CD4-positive, alpha-beta memory T cell (primary cell): ENCODE measurements around the gene KCNK7. TPM values are rescaled to one million over a fixed set of nuclear protein-coding genes. Genes with fewer than 3 reads are reported as not detected.

ENCODE experiments used
- CTCF ChIA-PET: fragments of 350-600 bp; sonication (Branson Sonifier 250); formaldehyde crosslinking; loops from one replicate; lab custom pipeline; 2021; ENCODE audit warnings: inconsistent platforms; ENCODE audit not compliant: partially characterized antibody; lab: Charles Lee
- POLR2A ChIA-PET: fragments of 350-600 bp; sonication (Branson Sonifier 250); formaldehyde crosslinking; loops from one replicate; lab custom pipeline; 2021; ENCODE audit not compliant: partially characterized antibody; lab: Charles Lee
- DNase-seq, 5 donors: peaks; one replicate each; pipeline versions ENCODE4 v3.0.0 to v3.0.0-alpha.2; 2020 to 2022; ENCODE audit warnings: mixed read lengths in 1 of 5
- H3K27ac ChIP-seq: one replicate; pipeline ENCODE4 v1.7.0; 2013; ENCODE audit warnings: low read depth, low read length
- H3K27me3 ChIP-seq: 2 replicates; pipeline ENCODE4 v1.7.0; 2013; ENCODE audit warnings: mild to moderate bottlenecking, low read length, moderate library complexity; ENCODE audit not compliant: insufficient read depth
- H3K36me3 ChIP-seq: 2 replicates; pipeline ENCODE4 v1.7.0; 2013; ENCODE audit warnings: mild to moderate bottlenecking, low read length, moderate library complexity; ENCODE audit not compliant: insufficient read depth
- H3K4me1 ChIP-seq: 2 replicates; pipeline ENCODE4 v1.7.0; 2013; ENCODE audit warnings: mild to moderate bottlenecking, low read length, moderate library complexity; ENCODE audit not compliant: insufficient read depth
- H3K4me3 ChIP-seq, 2 donors: one replicate each; pipeline ENCODE4 v1.7.0; 2013; ENCODE audit warnings: low read length in 2 of 2, mild to moderate bottlenecking in 1 of 2
- H3K9me3 ChIP-seq, 2 donors: one replicate each; pipeline ENCODE4 v1.7.0; 2013; ENCODE audit warnings: low read length in 2 of 2, control low read depth in 1 of 2; ENCODE audit not compliant: control insufficient read depth in 1 of 2
- H3K27ac Mint-ChIP-seq, 7 donors: one replicate each; pipeline ENCODE4 v1.8.0; 2020 to 2021; ENCODE audit warnings: mixed read lengths in 7 of 7, mild to moderate bottlenecking in 6 of 7, inconsistent platforms in 3 of 7, moderate library complexity in 3 of 7
- H3K27me3 Mint-ChIP-seq, 2 donors: one replicate each; pipeline ENCODE4 v1.8.0; 2020 to 2021; ENCODE audit warnings: mixed read lengths in 2 of 2
- H3K36me3 Mint-ChIP-seq, 2 donors: one replicate each; pipeline ENCODE4 v1.8.0; 2020 to 2021; ENCODE audit warnings: mixed read lengths in 2 of 2, inconsistent platforms in 1 of 2, mild to moderate bottlenecking in 1 of 2
- H3K4me1 Mint-ChIP-seq, 4 donors: one replicate each; pipeline ENCODE4 v1.8.0; 2020 to 2021; ENCODE audit warnings: mixed read lengths in 4 of 4, mild to moderate bottlenecking in 1 of 4
- H3K4me3 Mint-ChIP-seq, 8 donors: one replicate each; pipeline ENCODE4 v1.8.0; 2020 to 2021; ENCODE audit warnings: mixed read lengths in 8 of 8, mild to moderate bottlenecking in 7 of 8, moderate library complexity in 6 of 8, inconsistent platforms in 3 of 8
- H3K9me3 Mint-ChIP-seq, 8 donors: one replicate each; pipeline ENCODE4 v1.8.0; 2020 to 2021; ENCODE audit warnings: mixed read lengths in 8 of 8, mild to moderate bottlenecking in 5 of 8, inconsistent platforms in 3 of 8, moderate library complexity in 1 of 8
- intact Hi-C: fragments of 100-400 bp; cut with micrococcal nuclease; formaldehyde crosslinking; loops from one replicate; pipeline ENCODE4 v1.15.1; 2023
- polyA plus RNA-seq, 2 donors: library from polyadenylated mRNA; unstranded; fragments of 300-500 nt; fragmentation: Illumina TruSeq; gene quantifications; one replicate each; pipeline ENCODE4 v1.2.3, GENCODE V29; 2021
- total RNA-seq, 2 experiments: library from RNA; stranded (reverse); gene quantifications; one replicate each; pipeline ENCODE4 v1.2.3, GENCODE V29; 2021

KCNK7 gene, protein sequence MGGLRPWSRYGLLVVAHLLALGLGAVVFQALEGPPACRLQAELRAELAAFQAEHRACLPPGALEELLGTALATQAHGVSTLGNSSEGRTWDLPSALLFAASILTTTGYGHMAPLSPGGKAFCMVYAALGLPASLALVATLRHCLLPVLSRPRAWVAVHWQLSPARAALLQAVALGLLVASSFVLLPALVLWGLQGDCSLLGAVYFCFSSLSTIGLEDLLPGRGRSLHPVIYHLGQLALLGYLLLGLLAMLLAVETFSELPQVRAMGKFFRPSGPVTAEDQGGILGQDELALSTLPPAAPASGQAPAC
- total RNA-seq (1 to 10 TPM; 1.6 to 2.7 TPM), polyA plus RNA-seq (1 to 10 TPM in 1 of 2 donors, not detected in 1; 1.2 TPM)

DNA sequence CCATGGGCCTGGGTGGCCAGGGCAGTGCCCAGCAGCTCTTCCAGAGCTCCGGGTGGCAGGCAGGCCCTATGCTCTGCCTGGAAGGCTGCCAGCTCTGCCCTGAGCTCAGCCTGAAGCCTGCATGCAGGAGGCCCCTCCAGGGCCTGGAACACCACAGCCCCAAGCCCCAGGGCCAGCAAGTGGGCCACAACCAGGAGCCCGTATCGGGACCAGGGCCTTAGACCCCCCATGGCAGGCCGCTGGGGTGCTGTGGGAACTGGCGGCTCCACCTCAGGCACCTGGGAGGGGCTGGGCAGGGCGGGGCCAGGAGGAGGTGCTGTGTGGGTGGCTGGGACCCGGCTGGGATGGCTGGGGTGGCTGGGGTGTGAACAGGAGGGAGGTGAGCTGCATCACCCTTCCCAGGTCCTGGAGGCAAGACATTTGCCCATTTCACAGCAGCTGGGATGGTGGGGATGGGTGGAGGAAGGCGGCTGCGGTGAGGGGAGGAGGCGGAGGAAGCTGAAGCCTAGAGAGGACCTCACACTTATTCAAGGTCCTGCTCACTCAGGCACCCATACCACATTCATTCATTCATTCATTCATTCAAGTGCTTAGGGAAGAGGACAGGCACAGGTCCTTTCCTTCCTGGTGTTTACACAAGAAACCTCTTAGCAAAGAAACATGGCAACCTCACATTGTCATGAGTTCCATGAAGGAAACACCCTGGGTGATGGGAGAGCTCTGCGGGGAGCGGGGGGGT is at the start of gene KCNK7:
Gene KCNK7 (minus strand): TSS at position 258 of the 739 bp plus-strand sequence. CDS start 28 bp downstream, at position 230.
- Mint-ChIP-seq H3K4me3 (peak within 1 kb of the TSS in 4 of 8 donors; percentile 21 to 43 (median 40)), H3K36me3 (peaks cover 3 to 25% of the 10 kb centered on the region in 2 donors), H3K27ac (peak within 1 kb of the TSS in 5 of 7 donors; percentile 15 to 93 (median 77)), H3K27me3 (no peaks in the 10 kb centered on the region), H3K4me1 (peaks cover 7 to 30% (median 10%) of the 10 kb centered on the region in 4 donors), H3K9me3 (no peaks in the 10 kb centered on the region)
- DNase-seq = no peak
- ChIA-PET CTCF (interaction anchor here (0.9 to 5.1 kb wide), 3 partner anchors 9 to 55 kb away, joined by 3 to 57 read pairs (median 4); no protein-coding TSS in a partner anchor), POLR2A (interaction anchor here (0.8 to 6.0 kb wide), 8 partner anchors 8 to 91 kb away, joined by 3 to 79 read pairs (median 4); partner anchors contain the start of genes EHBP1L1, MAP3K11 and PCNX3)
- intact Hi-C loops = no loop called here
- peaks cover 27% of the 10 kb centered on the region for H3K4me1 ChIP-seq
- H3K36me3 ChIP-seq = peaks cover 18% of the 10 kb centered on the region
- no peaks in the 10 kb centered on the region for H3K27me3 ChIP-seq
- no peak within 1 kb of the TSS for H3K27ac ChIP-seq
- H3K4me3 ChIP-seq = no peak within 1 kb of the TSS
- H3K9me3 ChIP-seq = no peaks in the 10 kb centered on the region

DNA sequence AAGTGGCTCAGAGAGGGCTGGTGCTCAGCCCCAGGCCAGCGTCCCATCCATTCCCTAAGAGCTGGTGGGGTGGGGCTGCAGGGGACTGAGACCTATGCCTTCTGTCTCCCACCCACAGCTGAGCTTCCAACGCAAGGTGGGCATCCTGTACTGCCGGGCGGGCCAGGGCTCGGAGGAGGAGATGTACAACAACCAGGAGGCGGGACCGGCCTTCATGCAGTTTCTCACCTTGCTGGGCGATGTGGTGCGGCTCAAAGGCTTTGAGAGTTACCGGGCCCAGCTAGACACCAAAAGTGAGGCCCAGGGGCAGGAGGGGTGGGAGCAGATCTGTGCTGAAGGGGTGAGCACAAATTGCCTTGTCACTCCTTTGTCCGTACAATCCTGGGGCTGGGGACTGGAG is 49.2 kb upstream of the KCNK7 start:
- Mint-ChIP-seq H3K36me3 (peaks cover 23 to 53% of the 10 kb centered on the region in 2 donors), H3K27ac (peak overlapping the region in 3 of 7 donors; percentile 59 to 78 (median 70)), H3K27me3 (no peaks in the 10 kb centered on the region), H3K4me1 (peaks cover 14 to 42% (median 28%) of the 10 kb centered on the region in 4 donors), H3K4me3 (peak overlapping the region in 1 of 8 donors; percentile 20), H3K9me3 (no peaks in the 10 kb centered on the region)
- Histone ChIP-seq H3K9me3 (no peaks in the 10 kb centered on the region), H3K27ac (no peak overlapping the region), H3K36me3 (peaks cover 52% of the 10 kb centered on the region), H3K27me3 (no peaks in the 10 kb centered on the region), H3K4me3 (no peak overlapping the region), H3K4me1 (peaks cover 44% of the 10 kb centered on the region)
- no peak for DNase-seq
- intact Hi-C loops = no loop called here
- ChIA-PET CTCF (interaction anchor here (0.7 to 1.7 kb wide), 2 partner anchors 19 to 67 kb away, joined by 3 to 4 read pairs; no protein-coding TSS in a partner anchor), POLR2A (interaction anchor here (0.6 to 12.0 kb wide), 3 partner anchors 9 to 214 kb away, joined by 3 to 359 read pairs (median 113); partner anchors contain the start of genes MAP3K11 and PCNX3)

DNA sequence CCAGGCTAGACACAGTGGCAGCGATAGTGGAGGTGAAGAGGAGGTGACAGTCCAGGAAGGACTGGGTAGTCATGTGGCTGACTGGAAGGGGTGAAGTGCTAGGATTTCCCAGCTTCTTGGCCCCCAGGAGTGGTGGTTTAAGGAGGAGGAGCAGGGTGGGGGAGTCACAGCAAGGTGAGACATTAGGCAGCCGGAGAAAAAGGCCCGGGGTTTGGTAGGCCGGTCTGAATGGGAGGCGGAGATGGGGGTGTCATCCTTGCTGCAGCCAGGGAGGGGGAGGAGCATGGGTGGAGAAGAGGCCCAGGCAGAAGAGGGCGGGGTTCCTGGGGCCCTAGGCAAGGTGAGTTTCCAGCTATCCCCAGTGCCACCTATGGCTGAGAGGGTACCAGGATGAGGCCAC is 48.4 kb upstream of the KCNK7 start:
- H3K27ac Mint-ChIP-seq = peak overlapping the region; percentile 67 to 89 (median 81)
- Histone ChIP-seq H3K9me3 (no peaks in the 10 kb centered on the region), H3K27ac (no peak overlapping the region), H3K36me3 (peaks cover 43% of the 10 kb centered on the region), H3K4me3 (no peak overlapping the region), H3K27me3 (no peaks in the 10 kb centered on the region), H3K4me1 (peaks cover 53% of the 10 kb centered on the region)
- no peak for DNase-seq
- POLR2A ChIA-PET = interaction anchor here (8.8 to 12.0 kb wide), 2 partner anchors 10 to 28 kb away, joined by 113 to 359 read pairs; partner anchors contain the start of genes MAP3K11 and PCNX3
- CTCF ChIA-PET = interaction anchor here (0.7 to 1.7 kb wide), 2 partner anchors 18 to 67 kb away, joined by 3 to 4 read pairs; no protein-coding TSS in a partner anchor
- H3K9me3 Mint-ChIP-seq = no peaks in the 10 kb centered on the region
- intact Hi-C loops = no loop called here
- H3K36me3 Mint-ChIP-seq = peaks cover 23 to 53% of the 10 kb centered on the region in 2 donors
- H3K4me1 Mint-ChIP-seq = peaks cover 18 to 51% (median 35%) of the 10 kb centered on the region in 4 donors
- H3K4me3 Mint-ChIP-seq = peak overlapping the region in 3 of 8 donors; percentile 10 to 40 (median 25)
- H3K27me3 Mint-ChIP-seq = no peaks in the 10 kb centered on the region

GRCh38 chr11:65642014-65642671 is 46.5 kb upstream of the KCNK7 start:
- ChIA-PET CTCF (interaction anchor here (0.8 to 1.1 kb wide), 2 partner anchors 10 to 27 kb away, joined by 3 to 4 read pairs; no protein-coding TSS in a partner anchor), POLR2A (interaction anchor here (0.7 to 12.0 kb wide), 7 partner anchors 11 to 863 kb away, joined by 3 to 359 read pairs (median 31); partner anchors contain the start of genes CFL1, FAM89B, MAP3K11 and MUS81)
- Mint-ChIP-seq H3K9me3 (peaks cover 0 to 2% (median 0%) of the 10 kb centered on the region in 8 donors), H3K4me1 (peaks cover 27 to 67% (median 42%) of the 10 kb centered on the region in 4 donors), H3K36me3 (peaks cover 20 to 56% of the 10 kb centered on the region in 2 donors), H3K27ac (peak overlapping the region; percentile 85 to 97 (median 89)), H3K27me3 (no peaks in the 10 kb centered on the region), H3K4me3 (peak overlapping the region; percentile 70 to 82 (median 76))
- Histone ChIP-seq H3K4me3 (peak overlapping the region; percentile 15 to 72), H3K27ac (peak overlapping the region; percentile 94), H3K9me3 (no peaks in the 10 kb centered on the region), H3K4me1 (peaks cover 67% of the 10 kb centered on the region), H3K36me3 (peaks cover 40% of the 10 kb centered on the region), H3K27me3 (no peaks in the 10 kb centered on the region)
- no peak for DNase-seq
- intact Hi-C loops = no loop called here

- POLR2A ChIA-PET = interaction anchor here (0.7 to 12.0 kb wide), 10 partner anchors 13 to 862 kb away, joined by 3 to 359 read pairs (median 18); partner anchors contain the start of genes CFL1, FAM89B, MAP3K11 and MUS81
- Mint-ChIP-seq H3K27me3 (no peaks in the 10 kb centered on the region), H3K36me3 (peaks cover 23 to 59% of the 10 kb centered on the region in 2 donors), H3K27ac (peak overlapping the region; percentile 85 to 97 (median 90)), H3K4me1 (peaks cover 29 to 71% (median 45%) of the 10 kb centered on the region in 4 donors), H3K9me3 (peaks cover 0 to 2% (median 0%) of the 10 kb centered on the region in 8 donors), H3K4me3 (peak overlapping the region; percentile 70 to 82 (median 76))
- intact Hi-C loops = no loop called here
- H3K27ac ChIP-seq = peak overlapping the region; percentile 94
- H3K4me3 ChIP-seq = peak overlapping the region; percentile 47 to 72
- peaks cover 45% of the 10 kb centered on the region for H3K36me3 ChIP-seq
- CTCF ChIA-PET = interaction anchor here (1.2 kb wide), 1 partner anchor 9 kb away, joined by 4 read pairs; no protein-coding TSS in a partner anchor
- H3K4me1 ChIP-seq = peaks cover 72% of the 10 kb centered on the region
- no peak for DNase-seq
- H3K9me3 ChIP-seq = no peaks in the 10 kb centered on the region
- H3K27me3 ChIP-seq = no peaks in the 10 kb centered on the region
Measured at GRCh38 chr11:65641297-65642013, 45.9 kb upstream of the KCNK7 start.
